A549 (cell line): ENCODE results near the gene PRF1. TPM values are rescaled to one million over a fixed set of nuclear protein-coding genes. Genes with fewer than 3 reads are reported as not detected.

Experiments
- ATAC-seq, 2 experiments: fragments of 200-7000 bp in 1 of 2; fragments of >200 bp in 1 of 2; cut with Nextera tagmentation in 1 of 2; cut with Tn5 transposase in 1 of 2; 3 replicates each; pipeline versions ENCODE4 v1.8.0 to v1.9.1; 2018 to 2020; ENCODE audit warnings: mild to moderate bottlenecking in 1 of 2, moderate library complexity in 1 of 2
- CTCF ChIA-PET: fragments of 300-600 bp; sonication (Branson Sonifier 250); formaldehyde crosslinking; extraction: SDS; loops from one replicate; lab custom pipeline; 2021; ENCODE audit warnings: antibody characterized with exemption, inconsistent platforms; lab: Yijun Ruan, JAX
- POLR2A ChIA-PET: fragments of 350-600 bp; formaldehyde crosslinking; extraction: SDS; loops from one replicate; lab custom pipeline; 2021; ENCODE audit warnings: antibody characterized with exemption, inconsistent platforms; lab: Yijun Ruan, JAX
- DNase-seq, 2 experiments: peaks; one replicate each; pipeline versions ENCODE4 v3.0.0 to v3.0.0-alpha.2; 2011 to 2016; ENCODE audit warnings: low read depth in 1 of 2, low spot score in 1 of 2
- FAIRE-seq: peaks from 2 replicates; lab custom pipeline; 2011; peaks lifted over from hg19 to GRCh38; lab: Jason Lieb, UNC
- H3K27ac ChIP-seq, 2 experiments: fragments of >200 bp; sonication (Bioruptor Twin); formaldehyde crosslinking; 3 replicates each; pipeline ENCODE4 v1.5.1; 2016 to 2017
- H3K4me1 ChIP-seq: fragments of >200 bp; sonication (Bioruptor Twin); formaldehyde crosslinking; 3 replicates; pipeline ENCODE4 v1.6.1; 2016
- H3K4me2 ChIP-seq: fragments of >200 bp; sonication (Bioruptor Twin); formaldehyde crosslinking; 3 replicates; pipeline ENCODE4 v1.6.1; 2016
- H3K4me3 ChIP-seq: fragments of >200 bp; sonication (Bioruptor Twin); formaldehyde crosslinking; 3 replicates; pipeline ENCODE4 v1.5.1; 2016
- H3K9me3 ChIP-seq: fragments of >200 bp; sonication (Bioruptor Twin); formaldehyde crosslinking; 3 replicates; pipeline ENCODE4 v1.6.1; 2016
- CBX2 ChIP-seq: fragments of 200-600 bp; sonication (generic); IDR thresholded peaks from 2 replicates; pipeline ENCODE4 v1.6.1; 2016; ENCODE audit warnings: low read depth, mild to moderate bottlenecking, borderline replicate concordance
- CHD2 ChIP-seq: fragments of 150-350 bp; IDR thresholded peaks from 2 replicates; pipeline ENCODE4 v1.6.1; 2014; ENCODE audit warnings: low read length; ENCODE audit not compliant: partially characterized antibody
- CHD4 ChIP-seq: fragments of 200-600 bp; sonication (generic); IDR thresholded peaks from 2 replicates; pipeline ENCODE4 v1.6.1; 2016; ENCODE audit warnings: antibody characterized with exemption, mild to moderate bottlenecking, borderline replicate concordance
- EHF ChIP-seq: fragments of 250-450 bp; sonication (Bioruptor Pico); IDR thresholded peaks from 2 replicates; pipeline ENCODE4 v1.5.0; 2020; ENCODE audit warnings: mild to moderate bottlenecking
- FOSB ChIP-seq: fragments of 250-450 bp; sonication (Bioruptor Pico); IDR thresholded peaks from 2 replicates; pipeline ENCODE4 v1.5.0; 2020; ENCODE audit warnings: mild to moderate bottlenecking, moderate library complexity
- HDAC2 ChIP-seq: fragments of 200-600 bp; sonication (generic); IDR thresholded peaks from 2 replicates; pipeline ENCODE4 v1.6.1; 2016
- HOXA7 ChIP-seq: fragments of 250-450 bp; sonication (Bioruptor Pico); IDR thresholded peaks from 2 replicates; pipeline ENCODE4 v1.5.0; 2020; ENCODE audit warnings: mild to moderate bottlenecking, moderate library complexity
- JUN ChIP-seq, 2 experiments: fragments of >200 bp; sonication (Bioruptor Twin); formaldehyde crosslinking; IDR thresholded peaks; 2 replicates in 1 of 2; 3 replicates in 1 of 2; pipeline ENCODE4 v1.6.1; 2016 to 2017
- MAFK ChIP-seq: fragments of 450-650 bp; IDR thresholded peaks from 2 replicates; pipeline ENCODE4 v1.6.1; 2014; ENCODE audit not compliant: partially characterized antibody
- MYC ChIP-seq: IDR thresholded peaks from 2 replicates; pipeline ENCODE4 v1.6.1; 2012; ENCODE audit warnings: mild to moderate bottlenecking, inconsistent platforms, low read length, improper control_type of control experiment, borderline replicate concordance
- NFE2L2 ChIP-seq: fragments of 150-350 bp; conservative IDR thresholded peaks from 2 replicates; pipeline ENCODE4 v1.6.1; 2014; ENCODE audit warnings: low read length
- NR3C1 ChIP-seq: fragments of >200 bp; sonication (Bioruptor Twin); formaldehyde crosslinking; IDR thresholded peaks from 3 replicates; pipeline ENCODE4 v1.6.1; 2017
- RAD21 ChIP-seq, 2 experiments: fragments of >200 bp in 1 of 2; sonication (Bioruptor Twin) in 1 of 2; formaldehyde crosslinking in 1 of 2; IDR thresholded peaks in 1 of 2; conservative IDR thresholded peaks in 1 of 2; 2 replicates in 1 of 2; 3 replicates in 1 of 2; pipeline ENCODE4 v1.6.1; 2012 to 2018; ENCODE audit warnings: inconsistent platforms in 1 of 2
- SREBF2 ChIP-seq: fragments of 450-650 bp; IDR thresholded peaks from 2 replicates; pipeline ENCODE4 v1.6.1; 2014; ENCODE audit warnings: mild to moderate bottlenecking, moderate library complexity
- TP53 ChIP-seq: fragments of 250-450 bp; sonication (Bioruptor Pico); IDR thresholded peaks from 2 replicates; pipeline ENCODE4 v1.5.0; 2021; ENCODE audit warnings: mild to moderate bottlenecking, moderate library complexity
- USF2 ChIP-seq: fragments of 450-650 bp; IDR thresholded peaks from 2 replicates; pipeline ENCODE4 v1.6.1; 2014; ENCODE audit warnings: antibody characterized with exemption
- ZNF302 ChIP-seq: fragments of 250-450 bp; sonication (Bioruptor Pico); IDR thresholded peaks from 2 replicates; pipeline ENCODE4 v1.9.0; 2021; ENCODE audit warnings: inconsistent platforms, mild to moderate bottlenecking, moderate library complexity
- ZSCAN20 ChIP-seq: fragments of 250-450 bp; sonication (Bioruptor Pico); IDR thresholded peaks from 2 replicates; pipeline ENCODE4 v1.8.0; 2022; ENCODE audit warnings: mild to moderate bottlenecking, moderate library complexity
- WGBS: methylation state at CpG from one replicate; pipeline ENCODE4 v1.1.6; 2017; ENCODE audit errors: missing lambda C conversion rate; 5-methylcytosine and 5-hydroxymethylcytosine counted together
- polyA plus RNA-seq, 4 experiments: library from polyadenylated mRNA; depleted of rRNA in 3 of 4; stranded (reverse); fragments of >200 nt; fragmentation: RNase III in 1 of 4; extraction: RNeasy Plus Mini Kit Qiagen cat#74134 plus additional on column Dnase treatment in 1 of 4; gene quantifications; 2 replicates in 3 of 4; 3 replicates in 1 of 4; pipeline ENCODE4 v1.2.3, GENCODE V29; 2011 to 2017
- TF ChIP-seq, protein P1 (sequence below): fragments of >200 bp; sonication (Bioruptor Twin); formaldehyde crosslinking; IDR thresholded peaks from 2 replicates; pipeline ENCODE4 v1.6.1; 2016
- TF ChIP-seq, protein P2 (sequence below): fragments of >200 bp; sonication (Bioruptor Twin); formaldehyde crosslinking; IDR thresholded peaks from 3 replicates; pipeline ENCODE4 v1.6.1; 2016

Gene PRF1
- polyA plus RNA-seq, 2 of the 4 experiments (the other 2 are of a cell fraction), result not detected

DNA sequence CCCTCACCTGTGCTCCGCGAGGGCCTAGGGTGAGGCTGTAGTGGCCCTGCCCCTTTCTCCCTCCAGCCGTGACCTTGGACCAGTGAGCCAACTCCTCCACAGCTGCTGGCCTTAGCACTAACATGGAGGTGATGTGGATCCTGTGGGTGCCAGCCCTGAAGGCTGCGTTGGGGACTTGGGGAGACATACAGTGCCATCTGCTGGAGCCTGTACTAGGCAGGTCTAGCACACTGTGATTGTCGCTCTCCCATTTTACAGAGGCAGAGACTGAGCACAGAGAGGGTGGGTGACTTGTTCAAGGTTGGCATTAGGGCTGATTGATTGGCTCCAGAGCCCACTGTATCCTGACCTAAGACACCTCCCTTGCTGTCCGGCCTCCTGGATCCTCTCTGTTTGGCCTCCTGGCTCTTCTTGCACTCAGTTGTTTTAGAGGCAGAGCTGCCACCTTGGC lies 37.6 kb downstream of the PRF1 start:
- no peaks in the 10 kb centered on the region for H3K9me3 ChIP-seq
- 85% methylated on average over 5 of the region's 6 CpGs for WGBS
- peak; percentile 31 to 51; a peak in 3 of 6 replicates for ATAC-seq
- no peak for TF ChIP-seq CHD4
- TF ChIP-seq HDAC2, result no peak
- 0 out of 5 replicates have a peak, but pooled peaks of 1 of the 2 experiments have one; percentile 21 for TF ChIP-seq RAD21 (conservative IDR thresholded peaks at IDR 0.05 in 1 of 2, IDR thresholded peaks at IDR 0.05 in 1 of 2)
- no peak for TF ChIP-seq HOXA7 (CRISPR knock-in tag)
- TF ChIP-seq, protein P1, sequence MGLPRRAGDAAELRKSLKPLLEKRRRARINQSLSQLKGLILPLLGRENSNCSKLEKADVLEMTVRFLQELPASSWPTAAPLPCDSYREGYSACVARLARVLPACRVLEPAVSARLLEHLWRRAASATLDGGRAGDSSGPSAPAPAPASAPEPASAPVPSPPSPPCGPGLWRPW, result no peak
- H3K4me3 ChIP-seq, result no peak overlapping the region
- no peaks in the 10 kb centered on the region for H3K4me1 ChIP-seq
- H3K4me2 ChIP-seq, result no peak overlapping the region
- no peak for FAIRE-seq
- CTCF ChIA-PET, result interaction anchor here (0.7 to 2.9 kb wide), 4 partner anchors 10 to 104 kb away, joined by 3 to 14 read pairs (median 4); no protein-coding TSS in a partner anchor
- POLR2A ChIA-PET, result no interaction called here
- DNase-seq, result no peak
- H3K27ac ChIP-seq, result no peak overlapping the region

DNA sequence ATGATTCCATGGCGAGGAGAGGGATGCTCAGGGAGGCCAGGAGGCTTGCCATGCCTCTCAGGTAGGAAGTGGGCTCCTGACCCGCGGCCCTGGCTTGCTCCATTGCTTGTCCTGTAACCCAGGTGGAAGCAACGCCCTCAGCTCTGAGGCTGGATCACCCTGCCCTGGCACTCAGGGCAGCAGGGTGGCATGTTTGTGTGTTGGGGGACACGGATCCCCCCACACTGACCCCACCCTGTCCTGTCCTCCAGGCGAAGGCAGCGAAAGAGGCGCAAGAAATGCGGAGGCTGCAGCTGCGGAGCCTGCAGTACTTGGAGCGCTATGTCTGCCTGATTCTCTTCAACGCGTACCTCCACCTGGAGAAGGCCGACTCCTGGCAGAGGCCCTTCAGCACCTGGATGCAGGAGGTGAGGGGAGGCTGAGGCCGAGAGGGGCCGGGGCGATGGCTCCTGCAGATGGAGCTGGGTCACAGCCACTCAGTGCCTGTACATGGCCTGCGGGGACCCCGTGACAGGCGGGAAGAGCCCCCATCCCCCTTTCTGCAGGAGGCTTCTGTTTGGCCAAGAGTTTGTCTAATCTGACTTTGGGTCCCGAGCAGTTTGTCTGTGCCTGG lies 38.3 kb downstream of the PRF1 start:
- WGBS, result 94% methylated on average over 11 of the region's 21 CpGs
- Histone ChIP-seq H3K4me2 (no peak overlapping the region), H3K4me1 (no peaks in the 10 kb centered on the region), H3K9me3 (no peaks in the 10 kb centered on the region), H3K4me3 (no peak overlapping the region), H3K27ac (no peak overlapping the region)
- ATAC-seq (no peak), FAIRE-seq (no peak), DNase-seq (no peak)
- CTCF ChIA-PET, result interaction anchor here (1.9 to 2.9 kb wide), 2 partner anchors 9 to 15 kb away, joined by 4 to 14 read pairs; no protein-coding TSS in a partner anchor
- POLR2A ChIA-PET, result no interaction called here
- TF ChIP-seq SREBF2 (no peak), JUN (IDR thresholded peaks at IDR 0.05) (no peak), MYC (no peak), CHD2 (no peak), TP53 (CRISPR knock-in tag) (no peak), RAD21 (conservative IDR thresholded peaks at IDR 0.05 in 1 of 2, IDR thresholded peaks at IDR 0.05 in 1 of 2) (no peak), NR3C1 (no peak), USF2 (no peak), FOSB (CRISPR knock-in tag) (no peak), MAFK (no peak), ZSCAN20 (CRISPR knock-in tag) (no peak), CBX2 (no peak)

DNA sequence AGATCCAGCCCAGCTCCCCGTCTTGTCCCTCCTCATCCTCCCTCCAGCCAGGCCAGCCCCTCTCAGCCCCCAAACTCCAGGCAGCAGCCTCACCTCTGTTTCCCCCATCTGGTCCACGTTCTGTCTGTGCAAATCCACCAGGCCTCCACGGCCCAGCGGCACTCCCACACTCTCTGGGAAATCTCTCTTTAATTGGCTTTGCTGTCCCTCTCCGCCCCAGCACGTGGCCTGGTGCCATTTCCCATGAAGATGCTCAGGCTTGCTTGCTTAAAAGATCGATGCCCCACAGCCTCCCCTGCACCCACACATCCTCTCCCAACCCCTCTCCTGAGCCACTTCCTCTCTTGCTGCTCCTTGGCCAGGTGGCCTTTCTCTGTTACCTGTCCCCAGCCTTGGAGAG lies 39.3 kb downstream of the PRF1 start:
- Histone ChIP-seq H3K4me1 (no peaks in the 10 kb centered on the region), H3K9me3 (no peaks in the 10 kb centered on the region), H3K4me2 (no peak overlapping the region)
- no peak for DNase-seq
- WGBS, result 87% methylated on average over 7 of the region's 7 CpGs
- ATAC-seq, result no peak
- TF ChIP-seq EHF (CRISPR knock-in tag), result no peak
- TF ChIP-seq ZNF302 (CRISPR knock-in tag), result no peak
- TF ChIP-seq NFE2L2, result no peak
- no peak for TF ChIP-seq CHD4
- TF ChIP-seq, protein P2, sequence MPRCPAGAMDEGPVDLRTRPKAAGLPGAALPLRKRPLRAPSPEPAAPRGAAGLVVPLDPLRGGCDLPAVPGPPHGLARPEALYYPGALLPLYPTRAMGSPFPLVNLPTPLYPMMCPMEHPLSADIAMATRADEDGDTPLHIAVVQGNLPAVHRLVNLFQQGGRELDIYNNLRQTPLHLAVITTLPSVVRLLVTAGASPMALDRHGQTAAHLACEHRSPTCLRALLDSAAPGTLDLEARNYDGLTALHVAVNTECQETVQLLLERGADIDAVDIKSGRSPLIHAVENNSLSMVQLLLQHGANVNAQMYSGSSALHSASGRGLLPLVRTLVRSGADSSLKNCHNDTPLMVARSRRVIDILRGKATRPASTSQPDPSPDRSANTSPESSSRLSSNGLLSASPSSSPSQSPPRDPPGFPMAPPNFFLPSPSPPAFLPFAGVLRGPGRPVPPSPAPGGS, result no peak
- TF ChIP-seq, all 56 proteins: peak for 0
- ChIA-PET POLR2A (no interaction called here), CTCF (interaction anchor here (5.4 to 6.3 kb wide), 2 partner anchors 13 to 195 kb away, joined by 45 to 63 read pairs; no protein-coding TSS in a partner anchor)
- Histone ChIP-seq H3K4me3 (no peak overlapping the region), H3K27ac (no peak overlapping the region)
- no peak for FAIRE-seq
